K562 (cell line): ENCODE data around the gene CFAP410. TPM values are rescaled to one million over a fixed set of nuclear protein-coding genes. Genes with fewer than 3 reads are reported as not detected.

Experiments used
- ATAC-seq: fragments of 200-7000 bp; cut with Tn5 transposase; 3 replicates; pipeline ENCODE4 v1.9.1; 2020; ENCODE audit warnings: moderate library complexity
- BruUV-seq: library from RNA; stranded (reverse); fragments of 400-500 nt; replicated peaks from 2 replicates; lab custom pipeline; 2021; lab: Mats Ljungman, UMichigan
- CTCF ChIA-PET: fragments of 300-600 bp; formaldehyde crosslinking; extraction: SDS; loops from one replicate; lab custom pipeline; 2021; ENCODE audit warnings: low intra/inter-chr PET ratio; lab: Yijun Ruan, JAX
- POLR2A ChIA-PET: fragments of 300-600, 350-650 bp; sonication (Branson Sonifier 250); formaldehyde crosslinking; extraction: SDS; loops from one replicate; lab custom pipeline; 2021; ENCODE audit warnings: antibody characterized with exemption, inconsistent platforms; lab: Yijun Ruan, JAX
- DNase-seq, 4 experiments: peaks; one replicate each; pipeline versions ENCODE4 v3.0.0 to v3.0.0-alpha.2; 2011 to 2018; ENCODE audit warnings: low spot score in 3 of 4, mixed read lengths in 3 of 4; ENCODE audit errors: extremely low read depth in 1 of 4
- FAIRE-seq: peaks from 2 replicates; lab custom pipeline; 2011; peaks lifted over from hg19 to GRCh38; lab: Jason Lieb, UNC
- H2AFZ ChIP-seq: 2 replicates; pipeline ENCODE4 v1.6.0; 2011; ENCODE audit warnings: low read depth, low read length, control low read depth, inconsistent platforms
- H3K27ac ChIP-seq: fragments of 200-600 bp; 3 replicates; pipeline ENCODE4 v1.8.0; 2011; ENCODE audit warnings: low read depth, mild to moderate bottlenecking, control low read depth, inconsistent platforms, low read length, moderate library complexity, mixed read lengths; ENCODE audit errors: extremely low read depth
- H3K27me3 ChIP-seq, 2 experiments: fragments of 300-600 bp in 1 of 2; 2 replicates in 1 of 2; 3 replicates in 1 of 2; pipeline versions ENCODE4 v1.6.0 to v1.8.0; 2011; ENCODE audit warnings: inconsistent platforms in 2 of 2, low read length in 2 of 2, mild to moderate bottlenecking in 1 of 2, mixed read lengths in 1 of 2, moderate library complexity in 1 of 2; ENCODE audit not compliant: control insufficient read depth in 2 of 2, insufficient read depth in 2 of 2
- H3K36me3 ChIP-seq: fragments of 300-600 bp; 3 replicates; pipeline ENCODE4 v1.8.0; 2011; ENCODE audit warnings: mild to moderate bottlenecking, low read length, inconsistent platforms; ENCODE audit not compliant: control insufficient read depth, insufficient read depth
- H3K4me1 ChIP-seq, 2 experiments: fragments of 200-600 bp in 1 of 2; replicated peaks in 1 of 2; 2 replicates in 1 of 2; 3 replicates in 1 of 2; pipeline versions ENCODE4 v1.5.1 to v1.8.0; 2011; ENCODE audit warnings: inconsistent platforms in 2 of 2, low read length in 2 of 2, mild to moderate bottlenecking in 1 of 2, mixed read lengths in 1 of 2, moderate library complexity in 1 of 2; ENCODE audit not compliant: control insufficient read depth in 2 of 2, insufficient read depth in 2 of 2
- H3K4me2 ChIP-seq: 2 replicates; pipeline ENCODE4 v1.6.1; 2011; ENCODE audit warnings: low read length, control low read depth, inconsistent platforms, mixed read lengths; ENCODE audit not compliant: insufficient read depth
- H3K4me3 ChIP-seq: fragments of 200-600 bp; sonication (generic), shearing (Covaris generic); 2 replicates; pipeline ENCODE4 v1.5.1; 2016; ENCODE audit warnings: control low read depth, inconsistent platforms
- H3K79me2 ChIP-seq: fragments of 200-600 bp; 3 replicates; pipeline ENCODE4 v1.8.0; 2011; ENCODE audit warnings: low read length, inconsistent platforms; ENCODE audit not compliant: control insufficient read depth, insufficient read depth
- H3K9ac ChIP-seq, 2 experiments: 2 replicates each; pipeline versions ENCODE4 v1.6.0 to v1.6.1; 2011; ENCODE audit warnings: low read depth in 2 of 2, low read length in 2 of 2, control low read depth in 1 of 2, inconsistent platforms in 1 of 2, mild to moderate bottlenecking in 1 of 2, mixed read lengths in 1 of 2; ENCODE audit not compliant: insufficient read depth in 1 of 2
- H3K9me1 ChIP-seq: one replicate; pipeline ENCODE4 v1.6.0; 2011; ENCODE audit warnings: inconsistent platforms, mild to moderate bottlenecking, low read length, moderate library complexity; ENCODE audit not compliant: control insufficient read depth, insufficient read depth
- H3K9me3 ChIP-seq: replicated peaks from 2 replicates; pipeline ENCODE4 v1.5.1; 2011; ENCODE audit warnings: low read depth, low read length, inconsistent platforms; ENCODE audit not compliant: control insufficient read depth, insufficient read depth
- H4K20me1 ChIP-seq: replicated peaks from 2 replicates; pipeline ENCODE4 v1.6.1; 2011; ENCODE audit warnings: low read length, inconsistent platforms, mixed read lengths; ENCODE audit not compliant: control insufficient read depth, insufficient read depth
- HDAC3 ChIP-seq: fragments of 450-650 bp; IDR thresholded peaks from 2 replicates; pipeline ENCODE4 v1.6.1; 2018; ENCODE audit warnings: borderline replicate concordance, mild to moderate bottlenecking, moderate library complexity; ENCODE audit not compliant: partially characterized antibody
- MCM2 ChIP-seq: fragments of 450-650 bp; IDR thresholded peaks from 2 replicates; pipeline ENCODE4 v1.6.1; 2017; ENCODE audit warnings: low read depth, mild to moderate bottlenecking
- POLR2AphosphoS2 ChIP-seq: IDR thresholded peaks from 2 replicates; pipeline ENCODE4 v1.6.1; 2012; ENCODE audit warnings: low read length, improper control_type of control experiment
- SAP30 ChIP-seq: fragments of 200-600 bp; sonication (generic); IDR thresholded peaks from 2 replicates; pipeline ENCODE4 v1.6.1; 2012; ENCODE audit warnings: borderline replicate concordance, low read depth, mild to moderate bottlenecking, moderate library complexity, low read length, control low read depth, inconsistent platforms; ENCODE audit not compliant: insufficient read depth, poor library complexity, severe bottlenecking
- ZBTB8A ChIP-seq: fragments of 450-650 bp; IDR thresholded peaks from 2 replicates; pipeline ENCODE4 v1.6.1; 2018; ENCODE audit warnings: mild to moderate bottlenecking, moderate library complexity; ENCODE audit not compliant: partially characterized antibody
- ZNF253 ChIP-seq: fragments of 250-450 bp; sonication (Bioruptor Pico); conservative IDR thresholded peaks from 2 replicates; pipeline ENCODE4 v1.6.1; 2021; ENCODE audit warnings: mild to moderate bottlenecking
- WGBS: fragments of 100-300 bp; shearing (Covaris generic); methylation state at CpG from one replicate; pipeline ENCODE4 v1.1.6; 2016; ENCODE audit warnings: low coverage, mixed read lengths; ENCODE audit not compliant: insufficient coverage; ENCODE audit errors: missing lambda C conversion rate; 5-methylcytosine and 5-hydroxymethylcytosine counted together
- in situ Hi-C: fragments of 300-500 bp; cut with MboI; formaldehyde crosslinking; loops from 4 replicates; pipeline ENCODE4 v1.15.0; 2018; ENCODE audit warnings: inconsistent platforms, mixed read lengths
- intact Hi-C: fragments of 100-400 bp; cut with micrococcal nuclease; formaldehyde crosslinking; loops from 2 replicates; pipeline ENCODE4 v1.14.2; 2022
- polyA plus RNA-seq, 8 experiments: library from polyadenylated mRNA; depleted of rRNA in 4 of 8; stranded (reverse) in 5 of 8; unstranded in 3 of 8; fragments of >200 nt; fragmentation: Nextera tagmentation in 2 of 8; fragmentation: Illumina TruSeq in 1 of 8; extraction: Ambion mirVana in 2 of 8; extraction: Trizol in 1 of 8; gene quantifications; 2 replicates each; pipeline versions ENCODE4 v1.2.1 to v1.2.3, GENCODE V29; 2011 to 2014; ENCODE audit warnings: inconsistent platforms in 1 of 8, missing spikeins in 1 of 8
- total RNA-seq, 7 experiments: library from RNA; depleted of rRNA in 6 of 7; stranded (reverse); fragments of >200 nt in 6 of 7; fragmentation: Illumina TruSeq in 2 of 7; extraction: Trizol in 2 of 7; gene quantifications; 2 replicates each; pipeline versions ENCODE4 v1.2.1 to v1.2.3, GENCODE V29; 2011 to 2021; ENCODE audit warnings: low replicate concordance in 1 of 7
- TF ChIP-seq, protein P1 (sequence below): fragments of 450-650 bp; IDR thresholded peaks from 2 replicates; pipeline ENCODE4 v1.6.1; 2016
- TF ChIP-seq, protein P2 (sequence below), 3 experiments: fragments of 200-800 bp in 1 of 3; sonication (Bioruptor generic) in 1 of 3; sonication (generic) in 1 of 3; formaldehyde crosslinking in 1 of 3; IDR thresholded peaks; 2 replicates each; pipeline versions ENCODE4 v1.6.1 to v1.8.0; 2016 to 2022; ENCODE audit warnings: mild to moderate bottlenecking in 2 of 3, missing compliant biosample characterization in 2 of 3, missing genetic modification characterization in 2 of 3, missing genetic modification reagents in 1 of 3

Gene CFAP410
- total and polyA plus RNA-seq, 9 of the 15 experiments (the other 6 are each of a cell fraction or from before 2014, with no cell fraction given) = 0.07 to 17.3 (median 2.3) TPM

DNA sequence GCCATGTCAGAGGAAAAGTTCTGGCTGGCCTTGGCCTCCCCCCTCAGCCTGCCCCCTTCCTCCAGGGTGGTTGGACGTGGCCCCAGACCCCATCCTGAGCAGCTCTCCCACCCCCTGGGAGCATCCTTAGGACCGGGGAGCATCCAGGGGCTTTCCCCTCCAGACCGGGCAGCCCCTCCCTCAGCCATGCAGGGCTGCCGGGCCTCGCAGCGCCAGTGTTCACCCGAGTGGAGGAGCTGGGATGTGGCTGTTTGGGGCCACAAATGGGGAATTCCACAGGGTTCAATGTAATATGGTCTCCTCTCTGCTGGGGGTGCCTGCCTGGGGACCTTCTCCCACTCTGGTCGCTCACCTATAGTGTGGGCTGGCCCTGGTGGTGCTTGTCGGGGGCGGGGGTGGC is 43.5 kb downstream of the CFAP410 start:
- H3K4me2 ChIP-seq = no peak overlapping the region
- H3K36me3 ChIP-seq = no peaks in the 10 kb centered on the region
- BruUV-seq = no TSS peak
- ChIA-PET POLR2A (interaction anchor here (1.3 kb wide), 1 partner anchor 9 kb away, joined by 3 read pairs; no protein-coding TSS in a partner anchor), CTCF (interaction anchor here (0.6 kb wide), 1 partner anchor 25 kb away, joined by 3 read pairs; no protein-coding TSS in a partner anchor)
- H3K9ac ChIP-seq = no peak overlapping the region; a peak in 1 of 4 replicates
- peaks cover 7% of the 10 kb centered on the region for H3K79me2 ChIP-seq
- H4K20me1 ChIP-seq = peaks cover 6% of the 10 kb centered on the region; the same call in 1 of the 2 replicates
- WGBS = 23% methylated on average over 10 of the region's 10 CpGs
- H2AFZ ChIP-seq = no peak overlapping the region
- H3K4me1 ChIP-seq = peaks cover 7 to 75% of the 10 kb centered on the region in 2 experiments
- no peak for DNase-seq
- no peaks in the 10 kb centered on the region for H3K9me3 ChIP-seq
- FAIRE-seq = no peak
- no peak overlapping the region for H3K27ac ChIP-seq
- intact Hi-C loops (loop anchor here (2.0 kb wide), 1 partner anchor 283 kb away; the partner anchor contains the start of gene TRAPPC10), in situ Hi-C loops (loop anchor here (25.0 kb wide), 1 partner anchor 133 kb away; no protein-coding TSS in a partner anchor)
- peaks cover 3% of the 10 kb centered on the region for H3K9me1 ChIP-seq
- ATAC-seq = no peak
- no peak overlapping the region for H3K4me3 ChIP-seq
- H3K27me3 ChIP-seq = peaks cover 5 to 26% of the 10 kb centered on the region in 2 experiments; a peak in 3 of 5 replicates
- TF ChIP-seq, protein P1, sequence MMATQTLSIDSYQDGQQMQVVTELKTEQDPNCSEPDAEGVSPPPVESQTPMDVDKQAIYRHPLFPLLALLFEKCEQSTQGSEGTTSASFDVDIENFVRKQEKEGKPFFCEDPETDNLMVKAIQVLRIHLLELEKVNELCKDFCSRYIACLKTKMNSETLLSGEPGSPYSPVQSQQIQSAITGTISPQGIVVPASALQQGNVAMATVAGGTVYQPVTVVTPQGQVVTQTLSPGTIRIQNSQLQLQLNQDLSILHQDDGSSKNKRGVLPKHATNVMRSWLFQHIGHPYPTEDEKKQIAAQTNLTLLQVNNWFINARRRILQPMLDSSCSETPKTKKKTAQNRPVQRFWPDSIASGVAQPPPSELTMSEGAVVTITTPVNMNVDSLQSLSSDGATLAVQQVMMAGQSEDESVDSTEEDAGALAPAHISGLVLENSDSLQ = no peak
- TF ChIP-seq SAP30 (no peak), MCM2 (no peak), HDAC3 (no peak), ZBTB8A (no peak), ZNF253 (no peak), POLR2AphosphoS2 (no peak)
- TF ChIP-seq, protein P2, sequence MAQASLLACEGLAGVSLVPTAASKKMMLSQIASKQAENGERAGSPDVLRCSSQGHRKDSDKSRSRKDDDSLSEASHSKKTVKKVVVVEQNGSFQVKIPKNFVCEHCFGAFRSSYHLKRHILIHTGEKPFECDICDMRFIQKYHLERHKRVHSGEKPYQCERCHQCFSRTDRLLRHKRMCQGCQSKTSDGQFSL (CRISPR knock-in tag; IDR thresholded peaks at IDR 0.05) = no peak
- TF ChIP-seq, protein P2 (tag; IDR thresholded peaks at IDR 0.05) = no peak
